ENCODE data around the gene DCAF5. TPM values are rescaled to one million over a fixed set of nuclear protein-coding genes. Genes with fewer than 3 reads are reported as not detected.
A peak's percentile ranks its signal among the peaks of the same experiment; 100 is the strongest.
"Not testable (repeated sequence)": the region's sequence is repeated elsewhere in the genome, so short reads cannot be mapped to it uniquely, and the experiment has no call there.

DCAF5 gene
- total and polyA plus RNA-seq, 4 donors, result 29.3 to 51.1 (median 39.2) TPM

DNA sequence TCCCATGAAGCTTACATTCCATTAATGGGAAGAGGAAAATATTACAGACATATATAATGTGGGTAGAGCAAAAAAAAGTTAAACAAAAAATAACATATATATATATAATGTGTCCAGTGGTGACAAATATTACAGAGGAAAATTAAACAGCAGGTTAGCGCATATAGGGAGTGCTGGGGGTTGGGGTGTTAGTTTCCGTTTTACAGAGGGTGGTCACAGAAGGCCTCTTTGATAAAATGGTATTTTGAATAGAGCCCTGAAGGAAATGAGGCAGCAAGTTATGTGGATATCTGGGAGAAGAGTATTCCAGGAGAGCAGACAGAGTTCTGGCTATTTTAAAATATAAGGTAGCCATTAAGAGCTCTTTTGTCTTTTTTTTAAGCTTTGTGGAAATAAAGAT lies 73.2 kb downstream of the DCAF5 start:
- DNase-seq (ENCODE audit: low read depth in 4 of 6, low spot score in 6 of 6), result no peak
- no peak overlapping the region for H3K4me3 ChIP-seq (ENCODE audit: low read depth, low read length)
- peak overlapping the region; percentile 70 for H3K27ac ChIP-seq (ENCODE audit: low read depth, low read length)
- H3K27me3 ChIP-seq (ENCODE audit: control insufficient read depth, insufficient read depth, low read length), result no peaks in the 10 kb centered on the region
- WGBS (ENCODE audit: insufficient coverage), result 74% methylated on average over 2 of the region's 2 CpGs
- H3K9me3 ChIP-seq (ENCODE audit: control insufficient read depth, insufficient read depth, low read length), result no peaks in the 10 kb centered on the region
- H3K36me3 ChIP-seq (ENCODE audit: control insufficient read depth, insufficient read depth, low read length), result peaks cover 5% of the 10 kb centered on the region
- no peaks in the 10 kb centered on the region for H3K4me1 ChIP-seq (ENCODE audit: control insufficient read depth, insufficient read depth, low read length)

DNA sequence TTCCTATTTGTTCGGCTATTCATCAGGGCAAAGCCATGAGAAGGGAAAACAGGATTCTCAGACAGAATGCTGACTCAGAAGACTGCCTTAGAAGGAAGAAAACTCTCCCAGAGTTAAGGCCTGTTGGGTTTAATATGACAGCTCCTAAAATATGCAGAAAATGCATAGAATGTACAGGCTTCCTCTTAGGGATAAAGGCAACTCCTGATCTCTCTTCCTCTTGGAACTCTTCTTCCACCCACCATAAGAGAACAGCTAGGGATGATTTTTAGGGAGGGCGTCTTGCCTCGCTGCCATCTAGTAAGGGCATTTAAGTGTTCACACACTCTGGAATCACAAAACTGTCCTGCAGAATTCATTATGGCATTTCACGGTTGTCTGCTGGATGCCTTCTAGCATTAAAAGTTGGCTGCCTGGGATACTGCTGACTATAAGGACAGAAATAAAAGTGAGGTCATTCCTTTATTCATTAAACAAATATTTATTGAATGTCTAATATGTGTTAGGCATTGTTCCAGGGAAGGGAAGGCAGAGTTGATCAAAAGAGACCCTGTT lies 73.7 kb downstream of the DCAF5 start:
- 75% methylated on average over 1 of the region's 4 CpGs for WGBS (ENCODE audit: insufficient coverage)
- H3K36me3 ChIP-seq (ENCODE audit: control insufficient read depth, insufficient read depth, low read length), result peaks cover 9% of the 10 kb centered on the region
- H3K9me3 ChIP-seq (ENCODE audit: control insufficient read depth, insufficient read depth, low read length), result no peaks in the 10 kb centered on the region
- no peaks in the 10 kb centered on the region for H3K4me1 ChIP-seq (ENCODE audit: control insufficient read depth, insufficient read depth, low read length)
- H3K27me3 ChIP-seq (ENCODE audit: control insufficient read depth, insufficient read depth, low read length), result no peaks in the 10 kb centered on the region
- peak overlapping the region; percentile 70 for H3K27ac ChIP-seq (ENCODE audit: low read depth, low read length)
- DNase-seq (ENCODE audit: low read depth in 4 of 6, low spot score in 6 of 6), result peak in 2 of 6 donors; percentile 31 to 42
- H3K4me3 ChIP-seq (ENCODE audit: low read depth, low read length), result no peak overlapping the region

DNA sequence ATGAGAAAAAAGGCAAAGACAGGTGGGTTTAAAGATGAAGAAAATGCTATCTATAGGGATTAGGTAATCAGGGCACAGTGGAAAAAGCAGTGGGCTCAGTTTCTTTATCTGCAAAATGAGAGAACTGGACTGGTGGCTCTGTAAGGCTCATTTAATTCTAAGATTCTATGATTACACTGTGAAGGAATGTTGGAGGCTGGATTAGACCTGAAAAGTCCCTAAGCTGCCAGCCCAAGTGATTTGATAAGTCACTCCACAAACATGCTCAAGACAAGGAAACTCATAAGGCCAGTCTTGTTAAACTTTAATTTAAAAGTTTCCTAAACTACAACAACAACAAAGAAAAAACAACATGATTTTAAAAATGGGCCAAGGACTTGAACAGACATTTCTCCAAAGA lies 75.1 kb downstream of the DCAF5 start:
- Histone ChIP-seq H3K27me3 (ENCODE audit: control insufficient read depth, insufficient read depth, low read length) (no peaks in the 10 kb centered on the region), H3K4me1 (ENCODE audit: control insufficient read depth, insufficient read depth, low read length) (no peaks in the 10 kb centered on the region), H3K27ac (ENCODE audit: low read depth, low read length) (no peak overlapping the region), H3K9me3 (ENCODE audit: control insufficient read depth, insufficient read depth, low read length) (no peaks in the 10 kb centered on the region), H3K4me3 (ENCODE audit: low read depth, low read length) (no peak overlapping the region), H3K36me3 (ENCODE audit: control insufficient read depth, insufficient read depth, low read length) (peaks cover 12% of the 10 kb centered on the region)
- no peak for DNase-seq (ENCODE audit: low read depth in 4 of 6, low spot score in 6 of 6)

DNA sequence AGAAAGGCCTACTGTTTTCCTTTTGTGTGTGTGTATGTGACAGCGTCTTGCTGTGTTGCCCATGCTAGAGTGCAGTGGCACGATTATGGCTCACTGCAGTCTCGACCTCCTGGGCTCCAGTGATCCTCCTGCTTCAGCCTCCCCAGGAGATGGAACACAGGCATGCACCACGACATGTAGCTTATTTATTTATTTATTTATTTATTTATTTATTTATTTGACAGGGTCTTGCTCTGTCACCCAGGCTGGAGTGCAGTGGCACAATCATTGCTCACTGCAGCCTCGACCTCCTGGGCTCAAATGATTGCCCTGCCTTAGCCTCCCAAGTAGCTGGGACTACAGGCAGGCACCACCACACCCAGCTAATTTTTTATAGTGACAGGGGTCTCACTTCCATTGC lies 75.7 kb downstream of the DCAF5 start:
- H3K4me3 ChIP-seq (ENCODE audit: low read depth, low read length); H3K27ac ChIP-seq (ENCODE audit: low read depth, low read length); DNase-seq (ENCODE audit: low read depth in 4 of 6, low spot score in 6 of 6); H3K9me3 ChIP-seq (ENCODE audit: control insufficient read depth, insufficient read depth, low read length); H3K27me3 ChIP-seq (ENCODE audit: control insufficient read depth, insufficient read depth, low read length); H3K4me1 ChIP-seq (ENCODE audit: control insufficient read depth, insufficient read depth, low read length): not testable (repeated sequence)
- WGBS (ENCODE audit: insufficient coverage), result 100% methylated on average over 1 of the region's 5 CpGs
- peaks cover 12% of the 10 kb centered on the region for H3K36me3 ChIP-seq (ENCODE audit: control insufficient read depth, insufficient read depth, low read length)

DNA sequence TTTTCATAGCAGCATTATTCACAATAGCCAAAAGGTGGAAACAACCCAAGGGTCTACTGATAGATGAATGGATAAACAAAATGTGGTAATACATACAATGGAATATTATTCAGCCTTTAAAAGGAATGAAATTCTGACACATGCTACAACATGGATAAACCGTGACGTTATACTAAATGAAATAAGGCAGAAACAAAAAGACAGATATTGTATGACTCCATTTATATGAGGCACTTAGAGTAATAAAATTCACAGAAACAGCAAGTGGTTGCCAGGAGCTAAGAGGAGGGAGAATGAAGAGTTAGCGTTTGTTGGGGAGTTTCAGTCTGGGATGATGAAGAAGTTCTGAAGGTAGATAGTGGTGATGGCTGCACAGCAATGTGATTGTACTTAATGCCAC lies 76.6 kb downstream of the DCAF5 start:
- H3K27ac ChIP-seq (ENCODE audit: low read depth, low read length), result no peak overlapping the region
- H3K36me3 ChIP-seq (ENCODE audit: control insufficient read depth, insufficient read depth, low read length), result peaks cover 12% of the 10 kb centered on the region
- DNase-seq (ENCODE audit: low read depth in 4 of 6, low spot score in 6 of 6), result no peak
- no peaks in the 10 kb centered on the region for H3K9me3 ChIP-seq (ENCODE audit: control insufficient read depth, insufficient read depth, low read length)
- H3K4me1 ChIP-seq (ENCODE audit: control insufficient read depth, insufficient read depth, low read length), result no peaks in the 10 kb centered on the region
- no peaks in the 10 kb centered on the region for H3K27me3 ChIP-seq (ENCODE audit: control insufficient read depth, insufficient read depth, low read length)
- 100% methylated on average over 1 of the region's 3 CpGs for WGBS (ENCODE audit: insufficient coverage)
- H3K4me3 ChIP-seq (ENCODE audit: low read depth, low read length), result no peak overlapping the region

DNA sequence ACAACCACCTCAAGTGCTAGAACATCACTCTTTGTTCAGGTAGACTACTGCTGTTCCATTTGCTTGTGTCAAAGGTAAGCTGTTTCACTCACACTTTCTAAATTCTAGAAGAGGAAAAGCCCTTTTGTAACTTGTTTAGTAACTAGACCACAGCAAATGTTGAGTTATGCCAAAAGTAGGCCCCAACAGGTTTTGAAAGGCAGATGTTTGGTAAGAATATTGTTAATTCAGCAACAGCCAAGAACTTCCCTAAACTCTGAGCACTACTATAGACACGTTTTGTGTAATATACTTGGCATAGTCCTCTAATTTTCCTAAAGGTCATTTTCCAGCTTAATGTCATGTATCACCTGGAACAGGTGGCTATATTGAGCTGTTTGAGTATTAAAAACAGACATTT lies 79.0 kb downstream of the DCAF5 start:
- H3K9me3 ChIP-seq (ENCODE audit: control insufficient read depth, insufficient read depth, low read length), result no peaks in the 10 kb centered on the region
- no peak overlapping the region for H3K4me3 ChIP-seq (ENCODE audit: low read depth, low read length)
- H3K27me3 ChIP-seq (ENCODE audit: control insufficient read depth, insufficient read depth, low read length), result no peaks in the 10 kb centered on the region
- no peaks in the 10 kb centered on the region for H3K4me1 ChIP-seq (ENCODE audit: control insufficient read depth, insufficient read depth, low read length)
- no CpG with 5 or more reads among the region's 1 CpG for WGBS (ENCODE audit: insufficient coverage)
- no peak for DNase-seq (ENCODE audit: low read depth in 4 of 6, low spot score in 6 of 6)
- H3K36me3 ChIP-seq (ENCODE audit: control insufficient read depth, insufficient read depth, low read length), result peaks cover 15% of the 10 kb centered on the region
- no peak overlapping the region for H3K27ac ChIP-seq (ENCODE audit: low read depth, low read length)

DNA sequence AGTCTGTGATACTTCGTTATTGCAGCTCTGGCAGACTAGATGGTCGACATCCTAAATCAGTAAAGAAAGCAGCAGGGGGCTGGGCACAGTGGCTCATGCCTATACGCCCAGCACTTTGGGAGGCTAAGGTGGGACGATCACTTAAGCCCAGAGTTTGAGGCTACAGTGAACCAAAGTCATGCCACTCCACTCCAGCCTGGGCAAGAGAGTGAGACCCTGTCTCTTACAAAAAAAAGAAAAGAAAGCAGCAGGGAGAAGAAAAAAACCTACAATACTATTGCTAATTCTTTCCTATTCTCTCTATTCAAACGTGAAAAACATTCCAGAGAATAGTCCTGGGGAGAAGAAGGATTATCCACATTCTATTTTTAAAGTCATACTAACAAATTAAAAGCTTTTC lies 79.5 kb downstream of the DCAF5 start:
- DNase-seq (ENCODE audit: low read depth in 4 of 6, low spot score in 6 of 6), result no peak
- WGBS (ENCODE audit: insufficient coverage), result 80% methylated on average over 4 of the region's 5 CpGs
- Histone ChIP-seq H3K27me3 (ENCODE audit: control insufficient read depth, insufficient read depth, low read length) (no peaks in the 10 kb centered on the region), H3K4me3 (ENCODE audit: low read depth, low read length) (no peak overlapping the region), H3K9me3 (ENCODE audit: control insufficient read depth, insufficient read depth, low read length) (no peaks in the 10 kb centered on the region), H3K36me3 (ENCODE audit: control insufficient read depth, insufficient read depth, low read length) (peaks cover 12% of the 10 kb centered on the region), H3K27ac (ENCODE audit: low read depth, low read length) (no peak overlapping the region), H3K4me1 (ENCODE audit: control insufficient read depth, insufficient read depth, low read length) (no peaks in the 10 kb centered on the region)

DNA sequence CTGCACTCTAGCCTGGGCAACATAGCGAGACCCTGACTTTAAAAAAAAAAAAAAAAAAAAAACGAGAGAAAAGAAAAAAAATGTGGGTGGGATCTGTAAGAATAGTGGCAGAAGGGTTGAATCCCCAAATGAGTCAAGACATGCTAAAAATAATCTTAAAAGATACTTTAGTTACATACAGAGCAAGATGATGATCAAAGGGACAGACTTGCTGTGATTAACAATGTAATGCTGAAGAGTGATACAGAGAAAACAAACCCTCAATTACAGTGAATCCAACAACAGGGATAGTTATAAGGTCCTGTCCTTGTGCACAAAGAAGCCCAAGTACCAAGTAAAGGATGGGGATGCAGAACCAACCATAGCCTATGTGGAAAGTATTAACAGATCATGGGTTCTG lies 80.3 kb downstream of the DCAF5 start:
- H3K9me3 ChIP-seq (ENCODE audit: control insufficient read depth, insufficient read depth, low read length), result no peaks in the 10 kb centered on the region

DNA sequence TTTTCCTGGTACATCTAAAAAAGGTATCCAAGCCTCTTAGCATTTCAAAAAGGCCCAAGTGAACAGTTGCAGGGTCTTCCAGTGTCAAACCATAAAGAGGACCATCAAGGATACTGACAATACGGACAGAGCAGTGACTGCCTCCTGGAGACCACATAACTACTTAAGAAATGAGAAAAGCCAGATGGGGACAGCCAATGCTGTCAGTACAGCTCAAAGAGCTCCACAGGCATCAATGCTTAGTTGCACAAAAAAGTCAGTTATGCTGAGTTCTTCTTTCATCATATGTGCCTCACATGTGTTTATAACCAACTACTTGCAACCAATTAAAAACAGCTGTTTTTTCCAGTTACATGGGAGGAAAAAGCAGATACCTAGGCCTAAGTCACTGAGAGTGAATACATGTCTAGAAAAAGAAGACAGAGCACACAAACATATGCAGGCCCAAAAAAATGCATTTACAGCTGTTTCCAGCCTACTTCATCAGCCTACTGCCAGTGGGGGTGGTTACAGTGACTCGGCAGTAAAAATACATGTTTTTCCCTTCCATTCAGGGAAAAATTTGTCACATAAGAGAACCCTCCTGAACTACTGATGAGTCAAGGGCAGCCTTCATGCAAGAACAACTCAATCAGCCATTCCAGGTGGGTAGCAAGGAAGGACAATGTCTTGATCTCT lies 84.0 kb downstream of the DCAF5 start:
- Histone ChIP-seq H3K9me3 (ENCODE audit: control insufficient read depth, insufficient read depth, low read length) (no peaks in the 10 kb centered on the region), H3K4me3 (ENCODE audit: low read depth, low read length) (no peak overlapping the region), H3K36me3 (ENCODE audit: control insufficient read depth, insufficient read depth, low read length) (peaks cover 9% of the 10 kb centered on the region), H3K4me1 (ENCODE audit: control insufficient read depth, insufficient read depth, low read length) (no peaks in the 10 kb centered on the region), H3K27me3 (ENCODE audit: control insufficient read depth, insufficient read depth, low read length) (no peaks in the 10 kb centered on the region), H3K27ac (ENCODE audit: low read depth, low read length) (peak overlapping the region; percentile 25)
- DNase-seq (ENCODE audit: low read depth in 4 of 6, low spot score in 6 of 6), result no peak
- WGBS (ENCODE audit: insufficient coverage), result 83% methylated on average over 2 of the region's 2 CpGs

More for the DNA sequence above, 80.3 kb downstream of the DCAF5 start:
- WGBS (ENCODE audit: insufficient coverage), result no CpG with 5 or more reads among the region's 2 CpGs
- Histone ChIP-seq H3K36me3 (ENCODE audit: control insufficient read depth, insufficient read depth, low read length) (peaks cover 12% of the 10 kb centered on the region), H3K4me1 (ENCODE audit: control insufficient read depth, insufficient read depth, low read length) (no peaks in the 10 kb centered on the region), H3K4me3 (ENCODE audit: low read depth, low read length) (no peak overlapping the region), H3K27ac (ENCODE audit: low read depth, low read length) (no peak overlapping the region), H3K27me3 (ENCODE audit: control insufficient read depth, insufficient read depth, low read length) (no peaks in the 10 kb centered on the region)
- DNase-seq (ENCODE audit: low read depth in 4 of 6, low spot score in 6 of 6), result no peak

DNA sequence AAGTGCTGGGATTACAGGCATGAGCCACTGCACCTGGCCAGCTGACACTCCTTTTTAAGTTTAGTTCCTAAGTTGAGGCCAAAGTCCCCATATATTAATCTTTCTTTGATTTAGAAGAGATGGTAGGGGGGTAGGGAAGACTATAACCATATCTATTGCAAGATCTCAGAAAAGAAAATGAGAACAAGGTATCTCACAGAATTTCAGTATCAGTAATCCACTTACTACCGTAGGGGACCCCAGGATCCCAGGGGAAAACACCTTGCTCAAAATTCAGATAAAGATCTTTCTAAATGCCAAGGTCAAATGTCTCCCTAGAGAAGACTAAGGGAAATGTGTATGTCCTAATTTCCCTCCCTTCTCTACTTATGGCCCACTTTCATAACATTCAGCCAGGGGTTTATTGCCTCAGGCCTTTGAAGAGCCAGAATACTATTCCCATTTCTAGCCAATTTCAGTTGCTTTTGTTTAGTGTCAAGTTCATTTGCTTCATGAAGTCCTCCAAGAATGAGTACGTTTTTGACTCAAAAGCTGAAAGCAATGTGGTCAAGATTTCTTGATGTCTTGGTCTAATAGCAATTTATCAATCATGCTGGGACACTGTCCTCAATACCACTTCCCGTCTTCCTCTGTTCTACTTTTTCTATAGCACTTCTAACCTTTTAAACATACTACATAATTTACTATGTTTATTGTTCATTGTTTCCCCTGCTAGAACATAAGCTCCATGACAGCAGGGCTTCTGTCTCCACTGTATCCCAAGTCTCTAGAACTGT lies 86.3 kb downstream of the DCAF5 start:
- no peak overlapping the region for H3K27ac ChIP-seq (ENCODE audit: low read depth, low read length)
- no peak for DNase-seq (ENCODE audit: low read depth in 4 of 6, low spot score in 6 of 6)
- no peaks in the 10 kb centered on the region for H3K9me3 ChIP-seq (ENCODE audit: control insufficient read depth, insufficient read depth, low read length)
- H3K36me3 ChIP-seq (ENCODE audit: control insufficient read depth, insufficient read depth, low read length), result peaks cover 6% of the 10 kb centered on the region
- WGBS (ENCODE audit: insufficient coverage), result no CpG with 5 or more reads among the region's 3 CpGs
- no peak overlapping the region for H3K4me3 ChIP-seq (ENCODE audit: low read depth, low read length)
- no peaks in the 10 kb centered on the region for H3K4me1 ChIP-seq (ENCODE audit: control insufficient read depth, insufficient read depth, low read length)
- no peaks in the 10 kb centered on the region for H3K27me3 ChIP-seq (ENCODE audit: control insufficient read depth, insufficient read depth, low read length)

Measured in spinal cord (tissue), 10 donors.